ENCODE results near the gene SCGB3A2.

Gene SCGB3A2

GRCh38 chr5:147835386-147835798 is 43.1 kb upstream of the SCGB3A2 start:
- no peaks in the 10 kb centered on the region for H3K4me1 ChIP-seq (ENCODE audit: insufficient read depth, low read length, severe bottlenecking)
- no peak overlapping the region for H3K4me2 ChIP-seq (ENCODE audit: low read length)

GRCh38 chr5:147836439-147836838 is 42.1 kb upstream of the SCGB3A2 start:
- Histone ChIP-seq H3K9me2 (ENCODE audit: low read depth, low read length) (no peaks in the 10 kb centered on the region), H3K79me2 (ENCODE audit: insufficient read depth, low read length) (no peaks in the 10 kb centered on the region), H3K9ac (ENCODE audit: low read length) (no peak overlapping the region), H3K9me3 (ENCODE audit: low read length) (no peaks in the 10 kb centered on the region), H3K4me2 (ENCODE audit: low read length) (no peak overlapping the region), H3K27ac (ENCODE audit: low read depth, low read length, poor library complexity, severe bottlenecking) (no peak overlapping the region), H3K27me3 (ENCODE audit: insufficient read depth, low read length) (no peaks in the 10 kb centered on the region), H3F3A (ENCODE audit: insufficient read depth, low read length) (no peaks in the 10 kb centered on the region), H3K4me3 (ENCODE audit: low read depth, low read length, poor library complexity, severe bottlenecking) (no peak overlapping the region), H2AFZ (ENCODE audit: low read length) (no peak overlapping the region), H4K20me1 (ENCODE audit: insufficient read depth, low read length) (no peaks in the 10 kb centered on the region), H3K4me1 (ENCODE audit: insufficient read depth, low read length, severe bottlenecking) (no peaks in the 10 kb centered on the region), H3K36me3 (ENCODE audit: insufficient read depth, low read length) (no peaks in the 10 kb centered on the region)
- TF ChIP-seq EZH2 (IDR thresholded peaks at IDR 0.05; ENCODE audit: borderline replicate concordance, low read length) = no peak
- no peak for TF ChIP-seq CTCF (IDR thresholded peaks at IDR 0.05; ENCODE audit: low read length)

More at GRCh38 chr5:147835386-147835798, 43.1 kb upstream of the SCGB3A2 start:
- Histone ChIP-seq H3K9me3 (ENCODE audit: low read length) (no peaks in the 10 kb centered on the region), H2AFZ (ENCODE audit: low read length) (no peak overlapping the region), H3K9me2 (ENCODE audit: low read depth, low read length) (no peaks in the 10 kb centered on the region), H3K4me3 (ENCODE audit: low read depth, low read length, poor library complexity, severe bottlenecking) (no peak overlapping the region), H3K36me3 (ENCODE audit: insufficient read depth, low read length) (no peaks in the 10 kb centered on the region), H3K27ac (ENCODE audit: low read depth, low read length, poor library complexity, severe bottlenecking) (no peak overlapping the region), H3K79me2 (ENCODE audit: insufficient read depth, low read length) (no peaks in the 10 kb centered on the region), H3K9ac (ENCODE audit: low read length) (no peak overlapping the region), H3K27me3 (ENCODE audit: insufficient read depth, low read length) (no peaks in the 10 kb centered on the region), H4K20me1 (ENCODE audit: insufficient read depth, low read length) (no peaks in the 10 kb centered on the region), H3F3A (ENCODE audit: insufficient read depth, low read length) (no peaks in the 10 kb centered on the region)
- TF ChIP-seq EZH2 (IDR thresholded peaks at IDR 0.05; ENCODE audit: borderline replicate concordance, low read length) (no peak), CTCF (IDR thresholded peaks at IDR 0.05; ENCODE audit: low read length) (no peak)

GRCh38 chr5:147842869-147843268 is 35.6 kb upstream of the SCGB3A2 start:
- Histone ChIP-seq H3K36me3 (ENCODE audit: insufficient read depth, low read length) (no peaks in the 10 kb centered on the region), H3K9me2 (ENCODE audit: low read depth, low read length) (no peaks in the 10 kb centered on the region), H3K27ac (ENCODE audit: low read depth, low read length, poor library complexity, severe bottlenecking) (no peak overlapping the region), H4K20me1 (ENCODE audit: insufficient read depth, low read length) (no peaks in the 10 kb centered on the region), H3K79me2 (ENCODE audit: insufficient read depth, low read length) (no peaks in the 10 kb centered on the region), H2AFZ (ENCODE audit: low read length) (no peak overlapping the region), H3K4me2 (ENCODE audit: low read length) (no peak overlapping the region), H3K4me1 (ENCODE audit: insufficient read depth, low read length, severe bottlenecking) (no peaks in the 10 kb centered on the region), H3K9me3 (ENCODE audit: low read length) (no peaks in the 10 kb centered on the region), H3K9ac (ENCODE audit: low read length) (no peak overlapping the region), H3K27me3 (ENCODE audit: insufficient read depth, low read length) (no peaks in the 10 kb centered on the region), H3K4me3 (ENCODE audit: low read depth, low read length, poor library complexity, severe bottlenecking) (no peak overlapping the region), H3F3A (ENCODE audit: insufficient read depth, low read length) (no peaks in the 10 kb centered on the region)
- TF ChIP-seq EZH2 (IDR thresholded peaks at IDR 0.05; ENCODE audit: borderline replicate concordance, low read length) (no peak), CTCF (IDR thresholded peaks at IDR 0.05; ENCODE audit: low read length) (no peak)
